Lung (tissue), 12 donors: ENCODE measurements around the gene GJB1. TPM values are rescaled to one million over a fixed set of nuclear protein-coding genes. Genes with fewer than 3 reads are reported as not detected.

ENCODE experiments used
- ATAC-seq: fragments of 200-7000 bp; cut with Tn5 transposase; one replicate; pipeline ENCODE4 v1.9.1; 2020; ENCODE audit warnings: moderate number of reproducible peaks; ENCODE audit not compliant: insufficient read depth, low FRiP score
- DNase-seq, 3 donors: peaks; one replicate each; pipeline ENCODE4 v3.0.0-alpha.2; 2013 to 2017
- H3K27ac ChIP-seq, 2 donors: one replicate each; pipeline ENCODE4 v1.5.1; 2013; ENCODE audit warnings: mild to moderate bottlenecking in 2 of 2, moderate library complexity in 2 of 2, control low read depth in 1 of 2, inconsistent platforms in 1 of 2, low read depth in 1 of 2, low read length in 1 of 2
- H3K27me3 ChIP-seq, 3 donors: one replicate each; pipeline ENCODE4 v1.5.1; 2013; ENCODE audit warnings: low read length in 2 of 3; ENCODE audit not compliant: control insufficient read depth in 3 of 3, insufficient read depth in 3 of 3
- H3K36me3 ChIP-seq, 4 donors: one replicate each; pipeline ENCODE4 v1.5.1; 2013; ENCODE audit warnings: low read length in 4 of 4, mild to moderate bottlenecking in 1 of 4, moderate library complexity in 1 of 4; ENCODE audit not compliant: control insufficient read depth in 4 of 4, insufficient read depth in 4 of 4
- H3K4me1 ChIP-seq, 5 donors: one replicate each; pipeline ENCODE4 v1.5.1; 2013; ENCODE audit warnings: low read length in 5 of 5, mild to moderate bottlenecking in 2 of 5, moderate library complexity in 1 of 5; ENCODE audit not compliant: control insufficient read depth in 5 of 5, insufficient read depth in 5 of 5
- H3K4me3 ChIP-seq: one replicate; pipeline ENCODE4 v1.5.1; 2013; ENCODE audit warnings: mild to moderate bottlenecking, control low read depth, moderate library complexity
- H3K9ac ChIP-seq, 2 donors: one replicate each; pipeline ENCODE4 v1.5.1; 2013; ENCODE audit warnings: low read length in 2 of 2, control low read depth in 1 of 2; ENCODE audit not compliant: insufficient read depth in 1 of 2
- H3K9me3 ChIP-seq, 4 donors: one replicate each; pipeline ENCODE4 v1.5.1; 2013; ENCODE audit warnings: low read length in 3 of 4, mild to moderate bottlenecking in 1 of 4, moderate library complexity in 1 of 4; ENCODE audit not compliant: control insufficient read depth in 4 of 4, insufficient read depth in 3 of 4
- WGBS, 2 donors: extraction: QIAGEN DNeasy Blood & Tissue Kit; methylation state at CpG; one replicate each; pipeline ENCODE4 v1.1.7; 2013; 5-methylcytosine and 5-hydroxymethylcytosine counted together
- polyA plus RNA-seq, 2 donors: library from polyadenylated mRNA; stranded (reverse); fragments of 200-250 nt; gene quantifications; one replicate each; pipeline ENCODE4 v1.2.1, GENCODE V29; 2013
- total RNA-seq, 2 donors: library from RNA; depleted of rRNA in 1 of 2; stranded (reverse); fragments of >200 nt in 1 of 2; gene quantifications; one replicate each; pipeline ENCODE4 v1.2.1, GENCODE V29; 2014 to 2021
- TF ChIP-seq, protein P1 (sequence below): IDR thresholded peaks from 2 replicates; pipeline ENCODE4 v1.5.1; 2012; ENCODE audit warnings: mild to moderate bottlenecking; ENCODE audit errors: control extremely low read depth, extremely low read depth
- donor health status: control.
- donor health status: control.
- donor health status: Bipolar disorder and iron deficiency.
- donor health status: healthy.
- donor health status: DM: yes; HTN: yes; CAD: no.

Gene GJB1
- total and polyA plus RNA-seq, 4 donors, result 0.42 to 3.7 (median 2.9) TPM; not detected in 1

DNA sequence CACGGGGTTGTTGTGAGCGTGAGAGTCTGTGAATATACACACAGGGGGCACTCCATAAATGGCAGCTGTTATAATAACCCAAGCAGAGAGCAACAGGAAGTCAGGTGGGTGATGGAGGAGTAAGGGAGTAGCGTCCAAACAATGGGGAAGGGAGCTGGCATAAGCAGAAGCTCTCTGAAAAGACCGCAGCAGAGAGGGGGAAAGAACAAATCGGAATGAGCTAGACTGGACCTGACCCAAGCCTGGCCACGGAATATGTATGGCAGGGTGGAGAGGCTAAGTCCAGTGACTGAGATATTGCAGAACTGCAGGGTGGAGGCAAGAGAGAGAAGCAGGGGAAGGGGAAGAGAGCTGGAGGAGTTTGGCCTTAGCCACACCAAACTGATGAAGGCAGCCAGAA, 6.5 kb upstream of the GJB1 start:
- no peaks in the 10 kb centered on the region for H3K36me3 ChIP-seq
- DNase-seq, result peak in 2 of 3 donors; percentile 18 to 42
- no peak overlapping the region for H3K4me3 ChIP-seq
- H3K9ac ChIP-seq, result no peak overlapping the region
- ATAC-seq, result no peak
- no peaks in the 10 kb centered on the region for H3K27me3 ChIP-seq
- 43 to 54% methylated on average over 6 of the region's 6 CpGs for WGBS, 2 donors
- TF ChIP-seq, protein P1, sequence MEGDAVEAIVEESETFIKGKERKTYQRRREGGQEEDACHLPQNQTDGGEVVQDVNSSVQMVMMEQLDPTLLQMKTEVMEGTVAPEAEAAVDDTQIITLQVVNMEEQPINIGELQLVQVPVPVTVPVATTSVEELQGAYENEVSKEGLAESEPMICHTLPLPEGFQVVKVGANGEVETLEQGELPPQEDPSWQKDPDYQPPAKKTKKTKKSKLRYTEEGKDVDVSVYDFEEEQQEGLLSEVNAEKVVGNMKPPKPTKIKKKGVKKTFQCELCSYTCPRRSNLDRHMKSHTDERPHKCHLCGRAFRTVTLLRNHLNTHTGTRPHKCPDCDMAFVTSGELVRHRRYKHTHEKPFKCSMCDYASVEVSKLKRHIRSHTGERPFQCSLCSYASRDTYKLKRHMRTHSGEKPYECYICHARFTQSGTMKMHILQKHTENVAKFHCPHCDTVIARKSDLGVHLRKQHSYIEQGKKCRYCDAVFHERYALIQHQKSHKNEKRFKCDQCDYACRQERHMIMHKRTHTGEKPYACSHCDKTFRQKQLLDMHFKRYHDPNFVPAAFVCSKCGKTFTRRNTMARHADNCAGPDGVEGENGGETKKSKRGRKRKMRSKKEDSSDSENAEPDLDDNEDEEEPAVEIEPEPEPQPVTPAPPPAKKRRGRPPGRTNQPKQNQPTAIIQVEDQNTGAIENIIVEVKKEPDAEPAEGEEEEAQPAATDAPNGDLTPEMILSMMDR, result no peak
- H3K4me1 ChIP-seq, result peaks cover 0 to 2% (median 0%) of the 10 kb centered on the region in 5 donors
- no peak overlapping the region for H3K27ac ChIP-seq
- H3K9me3 ChIP-seq, result peaks cover 0 to 2% (median 0%) of the 10 kb centered on the region in 4 donors

- Histone ChIP-seq H3K27ac (no peak overlapping the region), H3K36me3 (no peaks in the 10 kb centered on the region), H3K4me1 (peaks cover 0 to 2% (median 0%) of the 10 kb centered on the region in 5 donors), H3K27me3 (no peaks in the 10 kb centered on the region), H3K4me3 (no peak overlapping the region), H3K9me3 (peaks cover 0 to 2% (median 0%) of the 10 kb centered on the region in 4 donors), H3K9ac (no peak overlapping the region)
- TF ChIP-seq, protein P1, result no peak
- ATAC-seq (no peak), DNase-seq (no peak)
- WGBS, 2 donors, result 73 to 81% methylated on average over 6 of the region's 6 CpGs
Measured at GRCh38 chrX:71217298-71217697, 5.7 kb upstream of the GJB1 start.

- TF ChIP-seq, protein P1, result no peak
- ATAC-seq, result no peak
- Histone ChIP-seq H3K27me3 (no peaks in the 10 kb centered on the region), H3K4me1 (peaks cover 0 to 2% (median 0%) of the 10 kb centered on the region in 5 donors), H3K4me3 (no peak overlapping the region), H3K36me3 (no peaks in the 10 kb centered on the region), H3K9ac (no peak overlapping the region), H3K9me3 (peaks cover 0 to 2% (median 0%) of the 10 kb centered on the region in 4 donors), H3K27ac (no peak overlapping the region)
- WGBS, 2 donors, result 78 to 94% methylated on average over 1 of the region's 1 CpG
- no peak for DNase-seq
Measured at GRCh38 chrX:71221145-71221544, 1.9 kb upstream of the GJB1 start.

- DNase-seq (no peak), ATAC-seq (no peak)
- H3K27ac ChIP-seq, result no peak overlapping the region
- H3K27me3 ChIP-seq, result no peaks in the 10 kb centered on the region
- no peaks in the 10 kb centered on the region for H3K9me3 ChIP-seq
- no peak overlapping the region for H3K4me3 ChIP-seq
- H3K4me1 ChIP-seq, result no peaks in the 10 kb centered on the region
- H3K9ac ChIP-seq, result no peak overlapping the region
- TF ChIP-seq, protein P1, result no peak
- WGBS, 2 donors, result 83 to 94% methylated on average over 21 to 32 of the region's 32 CpGs
- no peaks in the 10 kb centered on the region for H3K36me3 ChIP-seq
Measured at GRCh38 chrX:71224098-71224708, 1.2 kb downstream of the GJB1 start.
